Testis (tissue), 2 donors: ENCODE results near the gene PACS1.

Experiments
- POLR2A ChIP-seq: fragments of 450-650 bp; IDR thresholded peaks from one replicate; pipeline ENCODE4 v1.6.1; 2017; ENCODE audit warnings: antibody characterized with exemption, mild to moderate bottlenecking, moderate library complexity
- TF ChIP-seq, protein P1 (sequence below), 3 experiments: fragments of 450-650 bp in 2 of 3; fragments of 200-600 bp in 1 of 3; sonication (generic) in 1 of 3; IDR thresholded peaks; one replicate each; pipeline ENCODE4 v1.5.1; 2016 to 2019; ENCODE audit warnings: antibody characterized with exemption in 3 of 3, mild to moderate bottlenecking in 2 of 3, moderate library complexity in 1 of 3

- TF ChIP-seq, protein P1, sequence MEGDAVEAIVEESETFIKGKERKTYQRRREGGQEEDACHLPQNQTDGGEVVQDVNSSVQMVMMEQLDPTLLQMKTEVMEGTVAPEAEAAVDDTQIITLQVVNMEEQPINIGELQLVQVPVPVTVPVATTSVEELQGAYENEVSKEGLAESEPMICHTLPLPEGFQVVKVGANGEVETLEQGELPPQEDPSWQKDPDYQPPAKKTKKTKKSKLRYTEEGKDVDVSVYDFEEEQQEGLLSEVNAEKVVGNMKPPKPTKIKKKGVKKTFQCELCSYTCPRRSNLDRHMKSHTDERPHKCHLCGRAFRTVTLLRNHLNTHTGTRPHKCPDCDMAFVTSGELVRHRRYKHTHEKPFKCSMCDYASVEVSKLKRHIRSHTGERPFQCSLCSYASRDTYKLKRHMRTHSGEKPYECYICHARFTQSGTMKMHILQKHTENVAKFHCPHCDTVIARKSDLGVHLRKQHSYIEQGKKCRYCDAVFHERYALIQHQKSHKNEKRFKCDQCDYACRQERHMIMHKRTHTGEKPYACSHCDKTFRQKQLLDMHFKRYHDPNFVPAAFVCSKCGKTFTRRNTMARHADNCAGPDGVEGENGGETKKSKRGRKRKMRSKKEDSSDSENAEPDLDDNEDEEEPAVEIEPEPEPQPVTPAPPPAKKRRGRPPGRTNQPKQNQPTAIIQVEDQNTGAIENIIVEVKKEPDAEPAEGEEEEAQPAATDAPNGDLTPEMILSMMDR (IDR thresholded peaks at IDR 0.05) = no peak
- no peak for TF ChIP-seq POLR2A
These were observed 211.8 kb downstream of the PACS1 start for GRCh38 chr11:66281776-66282467.
